ENCODE measurements around the gene RNF150. TPM values are rescaled to one million over a fixed set of nuclear protein-coding genes. Genes with fewer than 3 reads are reported as not detected.

The RNF150 gene
- total and polyA plus RNA-seq, 2 of the 8 experiments (the other 6 are each of a cell fraction or from before 2014, with no cell fraction given) = 3.4 to 4.8 TPM

DNA sequence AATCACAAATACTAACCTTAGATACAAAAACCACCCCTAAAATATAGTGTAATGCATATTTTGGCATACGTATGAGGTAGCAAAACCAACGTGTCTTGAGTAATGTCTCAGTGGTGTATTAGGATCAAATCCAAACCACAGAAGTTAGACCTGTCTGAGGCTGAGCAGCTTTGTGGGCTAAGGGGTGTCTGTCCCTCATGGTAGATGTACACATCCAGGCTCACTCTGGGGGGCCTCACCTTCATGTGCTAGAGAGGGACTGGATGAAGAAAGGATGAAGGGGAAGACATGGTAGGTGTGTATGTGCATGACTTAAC, 189.1 kb downstream of the RNF150 start:
- Histone ChIP-seq H3K4me2 (ENCODE audit: insufficient read depth in 1 of 2, low read depth in 2 of 2, low read length in 2 of 2) (no peak overlapping the region), H3K79me2 (ENCODE audit: control insufficient read depth in 1 of 2, insufficient read depth in 2 of 2, low read length in 2 of 2) (no peaks in the 10 kb centered on the region), H2BK5ac (ENCODE audit: low read depth, low read length) (no peak overlapping the region), H3K4me3 (ENCODE audit: extremely low read depth in 1 of 4, insufficient read depth in 2 of 4, low read depth in 3 of 4, low read length in 4 of 4) (no peak overlapping the region), H3K9me3 (ENCODE audit: insufficient read depth in 2 of 2, low read depth in 1 of 2, low read length in 1 of 2) (no peaks in the 10 kb centered on the region), H3K36me3 (ENCODE audit: control insufficient read depth in 2 of 4, insufficient read depth in 4 of 4, low read length in 3 of 4) (no peaks in the 10 kb centered on the region), H2AFZ (ENCODE audit: low read length) (no peak overlapping the region), H3K27ac (ENCODE audit: low read depth, low read length) (no peak overlapping the region), H3K23me2 (ENCODE audit: low read depth, low read length) (no peaks in the 10 kb centered on the region), H3K4me1 (replicated peaks in 1 of 4; ENCODE audit: control insufficient read depth in 3 of 4, insufficient read depth in 4 of 4, low read length in 3 of 4) (no peaks in the 10 kb centered on the region), H3K14ac (ENCODE audit: insufficient read length) (no peak overlapping the region), H3K23ac (ENCODE audit: insufficient read length) (no peak overlapping the region), H4K5ac (ENCODE audit: insufficient read length, low read depth, low read length) (no peak overlapping the region), H2BK15ac (ENCODE audit: low read length) (no peak overlapping the region), H3K4ac (replicated peaks; ENCODE audit: insufficient read length, low read depth, low read length) (no peak overlapping the region), H4K8ac (ENCODE audit: extremely low read depth, insufficient read depth, low read length) (no peak overlapping the region), H3K56ac (replicated peaks; ENCODE audit: insufficient read length, low read depth, low read length) (no peak overlapping the region), H3K79me1 (ENCODE audit: low read depth, low read length) (no peaks in the 10 kb centered on the region), H2BK20ac (ENCODE audit: low read length) (no peak overlapping the region), H4K20me1 (replicated peaks in 1 of 2; ENCODE audit: control insufficient read depth in 1 of 2, insufficient read depth in 2 of 2, low read length in 2 of 2) (peaks cover 0 to 2% of the 10 kb centered on the region in 2 experiments), H3K27me3 (replicated peaks in 1 of 4; ENCODE audit: control insufficient read depth in 3 of 4, extremely low read depth in 1 of 4, insufficient read depth in 3 of 4, low read length in 3 of 4) (no peaks in the 10 kb centered on the region), H2BK120ac (replicated peaks; ENCODE audit: low read depth, low read length) (no peak overlapping the region), H2AK5ac (ENCODE audit: low read depth, low read length) (no peak overlapping the region), H4K91ac (replicated peaks; ENCODE audit: insufficient read length, low read length) (no peak overlapping the region), H2BK12ac (ENCODE audit: low read depth, low read length) (no peak overlapping the region), H3K18ac (ENCODE audit: extremely low read depth, low read length) (no peak overlapping the region), H3K9ac (replicated peaks in 1 of 4; ENCODE audit: extremely low read depth in 1 of 4, low read depth in 3 of 4, low read length in 3 of 4) (no peak overlapping the region)
- FAIRE-seq (no peak), DNase-seq (ENCODE audit: low read depth in 1 of 2, low spot score in 2 of 2) (no peak)
- WGBS, 2 experiments (ENCODE audit: extremely low coverage in 1 of 2, insufficient coverage in 1 of 2, insufficient read length in 1 of 2, insufficient replicate concordance in 2 of 2, low coverage in 1 of 2, low lambda C conversion rate in 2 of 2, missing lambda C conversion rate in 1 of 2) = 89% methylated on average over 2 of the region's 2 CpGs; no CpG with 5 or more reads in 1 of the 2 experiments
- POLR2A ChIA-PET (ENCODE audit: partially characterized antibody) = no interaction called here
- CTCF ChIA-PET (ENCODE audit: partially characterized antibody) = no interaction called here
- TF ChIP-seq ASH2L (IDR thresholded peaks at IDR 0.05; ENCODE audit: low read length) (no peak), CEBPB (IDR thresholded peaks at IDR 0.05; ENCODE audit: low read depth, low read length) (no peak), MAFK (IDR thresholded peaks at IDR 0.05; ENCODE audit: low read depth, low read length) (no peak), GABPA (IDR thresholded peaks at IDR 0.05; ENCODE audit: borderline replicate concordance, insufficient read depth, low read length) (no peak), EGR1 (IDR thresholded peaks at IDR 0.05; ENCODE audit: borderline replicate concordance, low read depth, low read length) (no peak), POLR2A (IDR thresholded peaks at IDR 0.05; ENCODE audit: control extremely low read depth in 1 of 2, low read depth in 2 of 2, low read length in 2 of 2) (no peak), JUND (IDR thresholded peaks at IDR 0.05; ENCODE audit: low read length) (no peak), EP300 (IDR thresholded peaks at IDR 0.05; ENCODE audit: borderline replicate concordance in 1 of 2, low read depth in 2 of 2, low read length in 2 of 2) (no peak), CHD1 (IDR thresholded peaks at IDR 0.05; ENCODE audit: low read depth, low read length) (no peak), POLR2AphosphoS5 (IDR thresholded peaks at IDR 0.05; ENCODE audit: low read depth, low read length) (no peak), TCF12 (IDR thresholded peaks at IDR 0.05; ENCODE audit: low read depth, low read length) (no peak), NRF1 (IDR thresholded peaks at IDR 0.05; ENCODE audit: low read depth, low read length) (no peak), HDAC2 (IDR thresholded peaks at IDR 0.05; ENCODE audit: borderline replicate concordance in 1 of 2, low read depth in 2 of 2, low read length in 2 of 2) (no peak), TAF1 (IDR thresholded peaks at IDR 0.05; ENCODE audit: low read depth, low read length) (no peak), TEAD4 (IDR thresholded peaks at IDR 0.05; ENCODE audit: low read depth, low read length) (no peak), SIRT6 (IDR thresholded peaks at IDR 0.05; ENCODE audit: low read length) (no peak)
- TF ChIP-seq, protein P1, sequence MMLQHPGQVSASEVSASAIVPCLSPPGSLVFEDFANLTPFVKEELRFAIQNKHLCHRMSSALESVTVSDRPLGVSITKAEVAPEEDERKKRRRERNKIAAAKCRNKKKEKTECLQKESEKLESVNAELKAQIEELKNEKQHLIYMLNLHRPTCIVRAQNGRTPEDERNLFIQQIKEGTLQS (IDR thresholded peaks at IDR 0.05; ENCODE audit: insufficient read depth, low read depth, low read length) = no peak

Data from H1 (cell line).